Spleen (tissue), 11 donors: Measurements from ENCODE around the gene DPYSL3. TPM values are rescaled to one million over a fixed set of nuclear protein-coding genes. Genes with fewer than 3 reads are reported as not detected.

Experiments
- DNase-seq: peaks from one replicate; pipeline ENCODE4 v3.0.0-alpha.2; 2020
- H3K27ac ChIP-seq, 8 donors: fragments of 200-600 bp; sonication (generic) in 7 of 8; 1 replicate in 4 of 8; 2 replicates in 4 of 8; pipeline versions ENCODE4 v1.5.0 to v1.8.0; 2016 to 2021; ENCODE audit warnings: inconsistent platforms in 4 of 8, mild to moderate bottlenecking in 4 of 8, moderate library complexity in 1 of 8
- H3K27me3 ChIP-seq, 7 donors: fragments of 200-600 bp; sonication (generic) in 6 of 7; replicated peaks in 1 of 7; 1 replicate in 4 of 7; 2 replicates in 3 of 7; pipeline versions ENCODE4 v1.5.0 to v1.8.0; 2016 to 2021; ENCODE audit warnings: inconsistent platforms in 3 of 7, mild to moderate bottlenecking in 1 of 7
- H3K36me3 ChIP-seq, 6 donors: fragments of 200-600 bp; sonication (generic) in 5 of 6; 1 replicate in 4 of 6; 2 replicates in 2 of 6; pipeline versions ENCODE4 v1.5.0 to v1.8.0; 2016 to 2021; ENCODE audit warnings: inconsistent platforms in 2 of 6
- H3K4me1 ChIP-seq, 6 donors: fragments of 200-600 bp; sonication (generic) in 5 of 6; 1 replicate in 3 of 6; 2 replicates in 3 of 6; pipeline versions ENCODE4 v1.5.0 to v1.8.0; 2016 to 2021; ENCODE audit warnings: inconsistent platforms in 3 of 6
- H3K4me3 ChIP-seq, 8 donors: fragments of 200-600 bp; sonication (generic) in 7 of 8; 1 replicate in 4 of 8; 2 replicates in 4 of 8; pipeline versions ENCODE4 v1.5.0 to v1.8.0; 2016 to 2021; ENCODE audit warnings: inconsistent platforms in 4 of 8, mild to moderate bottlenecking in 4 of 8, moderate library complexity in 2 of 8
- H3K9me3 ChIP-seq, 8 donors: fragments of 200-600 bp; sonication (generic) in 7 of 8; 1 replicate in 4 of 8; 2 replicates in 4 of 8; pipeline versions ENCODE4 v1.5.0 to v1.8.0; 2016 to 2021; ENCODE audit warnings: inconsistent platforms in 4 of 8
- CTCF ChIP-seq, 11 experiments: fragments of 200-600 bp in 7 of 11; fragments of 450-650 bp in 4 of 11; sonication (generic) in 4 of 11; IDR thresholded peaks in 8 of 11; conservative IDR thresholded peaks in 3 of 11; 1 replicate in 7 of 11; 2 replicates in 4 of 11; pipeline versions ENCODE4 v1.4.0 to v1.8.0; 2016 to 2021; ENCODE audit warnings: antibody characterized with exemption in 11 of 11, inconsistent platforms in 4 of 11, mild to moderate bottlenecking in 1 of 11
- POLR2A ChIP-seq, 3 donors: fragments of 450-650 bp; IDR thresholded peaks; one replicate each; pipeline ENCODE4 v1.5.1; 2017; ENCODE audit warnings: antibody characterized with exemption in 3 of 3, mild to moderate bottlenecking in 1 of 3
- POLR2AphosphoS5 ChIP-seq, 3 donors: sonication (generic); formaldehyde crosslinking; IDR thresholded peaks; one replicate each; pipeline ENCODE4 v1.5.1; 2017; ENCODE audit warnings: antibody characterized with exemption in 3 of 3
- WGBS, 5 donors: extraction: QIAGEN DNeasy Blood & Tissue Kit in 3 of 5; methylation state at CpG; one replicate each; pipeline versions ENCODE4 v1.1.5 to v1.1.7; 2013 to 2018; 5-methylcytosine and 5-hydroxymethylcytosine counted together
- intact Hi-C: fragments of 100-400 bp; cut with DNase I; formaldehyde crosslinking; loops from one replicate; pipeline ENCODE4 v1.15.0; 2023; ENCODE audit warnings: low total_unique reads
- polyA plus RNA-seq, 3 donors: library from polyadenylated mRNA; stranded (reverse); fragments of 200-250 nt; gene quantifications; one replicate each; pipeline ENCODE4 v1.2.1, GENCODE V29; 2013
- total RNA-seq, 7 donors: library from RNA; depleted of rRNA in 3 of 7; stranded (reverse); fragments of >200 nt in 3 of 7; fragmentation: NEBNext Ultra II Directional in 4 of 7; extraction: Animal tissue kit (Norgen Biotek cat#: 25700) in 4 of 7; gene quantifications; one replicate each; pipeline versions ENCODE4 v1.1.0 to v1.2.1, GENCODE V29; 2016 to 2021
- donor health status: healthy with polysubstance abuse.
- donor health status: DM: no; HTN: no; CAD: no; lungs with moderate emphysema.
- donor health status: DM: no; HTN: no; CAD: no.
- donor health status: Bipolar disorder and iron deficiency.
- donor health status: healthy.
- donor health status: DM: no; HTN: no; CAD: no.
- donor health status: DM: yes; HTN: yes; CAD: no.

The DPYSL3 gene
- total and polyA plus RNA-seq, 10 donors = 10.0 to 58.2 (median 40.4) TPM

- 63 to 84% (median 76%) methylated on average over 1 of the region's 1 CpG for WGBS, 5 donors
- Histone ChIP-seq H3K4me1 (no peaks in the 10 kb centered on the region), H3K9me3 (peaks cover 0 to 9% (median 0%) of the 10 kb centered on the region in 8 donors), H3K4me3 (no peak overlapping the region), H3K27ac (no peak overlapping the region), H3K27me3 (no peaks in the 10 kb centered on the region), H3K36me3 (no peaks in the 10 kb centered on the region)
- DNase-seq = no peak
- intact Hi-C loops = loop anchor here (5.0 kb wide), 1 partner anchor 99 kb away; no protein-coding TSS in a partner anchor
- no peak for TF ChIP-seq POLR2A (IDR thresholded peaks at IDR 0.05)
- no peak for TF ChIP-seq POLR2AphosphoS5 (IDR thresholded peaks at IDR 0.05)
- TF ChIP-seq CTCF (IDR thresholded peaks at IDR 0.05 in 8 of 11, conservative IDR thresholded peaks at IDR 0.05 in 3 of 11) = no peak
Measured at GRCh38 chr5:147551677-147552076, 41.8 kb upstream of the DPYSL3 start.

DNA sequence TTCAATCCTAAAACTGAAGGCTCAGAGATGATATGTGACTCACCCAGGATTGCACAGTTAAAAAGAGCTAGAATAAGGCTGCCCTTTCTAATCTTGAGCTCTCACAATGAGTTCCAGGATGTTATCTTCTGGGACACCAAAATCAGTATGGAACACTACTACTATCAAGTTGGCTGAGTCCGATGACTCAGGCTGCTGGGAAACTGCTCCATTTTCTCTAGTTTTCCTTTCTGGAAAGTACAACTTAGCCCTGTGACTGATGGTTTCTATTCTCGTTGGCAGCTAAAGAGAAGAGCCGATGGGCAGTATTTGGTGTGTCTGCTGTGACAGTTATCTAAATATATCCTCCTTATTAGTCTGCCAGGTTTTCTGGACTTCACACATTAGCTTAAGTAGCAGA lies 37.9 kb upstream of the DPYSL3 start:
- Histone ChIP-seq H3K36me3 (no peaks in the 10 kb centered on the region), H3K4me1 (no peaks in the 10 kb centered on the region), H3K4me3 (no peak overlapping the region), H3K27me3 (no peaks in the 10 kb centered on the region), H3K9me3 (peaks cover 0 to 9% (median 0%) of the 10 kb centered on the region in 8 donors), H3K27ac (no peak overlapping the region)
- intact Hi-C loops = no loop called here
- WGBS, 5 donors = 59 to 83% (median 73%) methylated on average over 3 of the region's 3 CpGs
- TF ChIP-seq POLR2AphosphoS5 (IDR thresholded peaks at IDR 0.05) = no peak
- TF ChIP-seq POLR2A (IDR thresholded peaks at IDR 0.05) = no peak
- no peak for TF ChIP-seq CTCF (IDR thresholded peaks at IDR 0.05 in 8 of 11, conservative IDR thresholded peaks at IDR 0.05 in 3 of 11)
- DNase-seq = no peak

GRCh38 chr5:147544556-147544955 lies 34.7 kb upstream of the DPYSL3 start:
- no peak for DNase-seq
- Histone ChIP-seq H3K27ac (no peak overlapping the region), H3K4me3 (no peak overlapping the region), H3K27me3 (no peaks in the 10 kb centered on the region), H3K36me3 (no peaks in the 10 kb centered on the region), H3K9me3 (no peaks in the 10 kb centered on the region), H3K4me1 (no peaks in the 10 kb centered on the region)
- WGBS, 5 donors = 26 to 37% (median 32%) methylated on average over 5 of the region's 5 CpGs
- TF ChIP-seq POLR2AphosphoS5 (IDR thresholded peaks at IDR 0.05) (no peak), CTCF (IDR thresholded peaks at IDR 0.05 in 8 of 11, conservative IDR thresholded peaks at IDR 0.05 in 3 of 11) (no peak)
- intact Hi-C loops = no loop called here

DNA sequence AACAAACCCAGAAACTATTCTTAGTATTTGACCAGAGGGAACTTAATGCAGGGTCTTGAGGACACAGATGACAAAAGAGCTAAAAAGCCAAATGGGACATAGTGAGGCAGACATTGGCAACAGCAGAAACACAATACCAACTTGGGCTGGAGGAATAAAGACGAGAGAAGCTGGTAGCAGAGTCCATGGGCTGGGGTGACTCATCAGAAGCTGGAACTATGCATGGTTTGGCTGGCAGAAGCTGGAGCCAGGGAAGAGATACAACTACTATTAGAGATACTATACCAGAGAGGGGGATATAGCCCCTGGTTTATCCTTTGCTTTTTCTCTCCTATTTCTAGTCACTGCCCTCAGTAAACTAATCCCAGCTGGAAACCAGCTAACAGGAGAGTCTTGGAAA lies 29.2 kb upstream of the DPYSL3 start:
- no peaks in the 10 kb centered on the region for H3K36me3 ChIP-seq
- intact Hi-C loops = no loop called here
- 65 to 86% (median 72%) methylated on average over 1 of the region's 1 CpG for WGBS, 5 donors
- no peak overlapping the region for H3K4me3 ChIP-seq
- no peaks in the 10 kb centered on the region for H3K9me3 ChIP-seq
- no peak overlapping the region for H3K27ac ChIP-seq
- H3K4me1 ChIP-seq = no peaks in the 10 kb centered on the region
- no peak for DNase-seq
- H3K27me3 ChIP-seq = no peaks in the 10 kb centered on the region
- TF ChIP-seq CTCF (IDR thresholded peaks at IDR 0.05 in 8 of 11, conservative IDR thresholded peaks at IDR 0.05 in 3 of 11) = no peak
- TF ChIP-seq POLR2AphosphoS5 (IDR thresholded peaks at IDR 0.05) = no peak
- TF ChIP-seq POLR2A (IDR thresholded peaks at IDR 0.05) = no peak
